Ovary (tissue), 9 donors: ENCODE results near the gene SLC6A18. TPM values are rescaled to one million over a fixed set of nuclear protein-coding genes. Genes with fewer than 3 reads are reported as not detected.

Experiments
- DNase-seq, 5 donors: peaks; one replicate each; pipeline ENCODE4 v3.0.0-alpha.2; 2019 to 2020
- H3K27ac ChIP-seq, 2 donors: fragments of 200-600 bp; one replicate each; pipeline versions ENCODE4 v1.5.1 to v1.8.0; 2019 to 2022
- H3K27me3 ChIP-seq: fragments of 200-600 bp; one replicate; pipeline ENCODE4 v1.8.0; 2022
- H3K36me3 ChIP-seq: fragments of 200-600 bp; sonication (generic); one replicate; pipeline ENCODE4 v1.5.1; 2019
- H3K4me1 ChIP-seq: one replicate; pipeline ENCODE4 v1.8.1; 2013; ENCODE audit warnings: mild to moderate bottlenecking, moderate library complexity; ENCODE audit not compliant: insufficient read depth
- H3K4me3 ChIP-seq: fragments of 200-600 bp; sonication (generic); one replicate; pipeline ENCODE4 v1.5.1; 2017
- H3K9me3 ChIP-seq, 2 donors: fragments of 200-600 bp in 1 of 2; sonication (generic) in 1 of 2; one replicate each; pipeline versions ENCODE4 v1.5.1 to v1.8.1; 2013 to 2019; ENCODE audit warnings: mild to moderate bottlenecking in 1 of 2, moderate library complexity in 1 of 2
- EP300 ChIP-seq: sonication (generic); formaldehyde crosslinking; IDR thresholded peaks from one replicate; pipeline ENCODE4 v1.6.1; 2017; ENCODE audit warnings: antibody characterized with exemption
- POLR2A ChIP-seq: fragments of 450-650 bp; IDR thresholded peaks from one replicate; pipeline ENCODE4 v1.6.1; 2017; ENCODE audit warnings: antibody characterized with exemption, mild to moderate bottlenecking, moderate library complexity
- WGBS, 3 donors: extraction: QIAGEN DNeasy Blood & Tissue Kit in 1 of 3; methylation state at CpG; one replicate each; pipeline versions ENCODE4 v1.1.5 to v1.1.7; 2013 to 2017; 5-methylcytosine and 5-hydroxymethylcytosine counted together
- intact Hi-C, 4 donors: fragments of 100-400 bp; cut with DNase I; formaldehyde crosslinking; loops; one replicate each; pipeline versions ENCODE4 v1.11.0 to v1.15.1; 2022 to 2023
- polyA plus RNA-seq, 2 donors: library from polyadenylated mRNA; stranded (reverse); fragments of 200-250 nt in 1 of 2; fragments of 350-450 nt in 1 of 2; fragmentation: Illumina TruSeq in 1 of 2; extraction: RNeasy Lipid Tissue Mini Kit (QIAGEN cat#74804) in 1 of 2; gene quantifications; one replicate each; pipeline ENCODE4 v1.2.3, GENCODE V29; 2013 to 2014
- total RNA-seq, 7 donors: library from RNA; depleted of rRNA in 2 of 7; stranded (reverse); fragments of >200 nt in 2 of 7; fragmentation: NEBNext Ultra II Directional in 3 of 7; extraction: Animal tissue kit (Norgen Biotek cat#: 25700) in 3 of 7; gene quantifications; one replicate each; pipeline versions ENCODE4 v1.1.0 to v1.2.4, GENCODE V29; 2016 to 2023
- TF ChIP-seq, protein P1 (sequence below), 3 donors: fragments of 450-650 bp in 2 of 3; fragments of 200-600 bp in 1 of 3; IDR thresholded peaks; one replicate each; pipeline versions ENCODE4 v1.5.1 to v1.8.0; 2016 to 2022; ENCODE audit warnings: antibody characterized with exemption in 3 of 3, mild to moderate bottlenecking in 1 of 3
- donor health status: DM: no; HTN: no; CAD: no; lungs with moderate emphysema.
- donor health status: DM: no; HTN: no; CAD: no.
- donor health status: Bipolar disorder and iron deficiency.
- donor health status: DM: yes; HTN: yes; CAD: no.
- donor health status: DM: no; HTN: no; CAD: no.
- donor health status: DM: yes; HTN: yes; CAD: no.

SLC6A18 gene
- total and polyA plus RNA-seq, 9 donors: not detected

GRCh38 chr5:1185629-1186350 is 39.4 kb upstream of the SLC6A18 start:
- no peak for DNase-seq

DNA sequence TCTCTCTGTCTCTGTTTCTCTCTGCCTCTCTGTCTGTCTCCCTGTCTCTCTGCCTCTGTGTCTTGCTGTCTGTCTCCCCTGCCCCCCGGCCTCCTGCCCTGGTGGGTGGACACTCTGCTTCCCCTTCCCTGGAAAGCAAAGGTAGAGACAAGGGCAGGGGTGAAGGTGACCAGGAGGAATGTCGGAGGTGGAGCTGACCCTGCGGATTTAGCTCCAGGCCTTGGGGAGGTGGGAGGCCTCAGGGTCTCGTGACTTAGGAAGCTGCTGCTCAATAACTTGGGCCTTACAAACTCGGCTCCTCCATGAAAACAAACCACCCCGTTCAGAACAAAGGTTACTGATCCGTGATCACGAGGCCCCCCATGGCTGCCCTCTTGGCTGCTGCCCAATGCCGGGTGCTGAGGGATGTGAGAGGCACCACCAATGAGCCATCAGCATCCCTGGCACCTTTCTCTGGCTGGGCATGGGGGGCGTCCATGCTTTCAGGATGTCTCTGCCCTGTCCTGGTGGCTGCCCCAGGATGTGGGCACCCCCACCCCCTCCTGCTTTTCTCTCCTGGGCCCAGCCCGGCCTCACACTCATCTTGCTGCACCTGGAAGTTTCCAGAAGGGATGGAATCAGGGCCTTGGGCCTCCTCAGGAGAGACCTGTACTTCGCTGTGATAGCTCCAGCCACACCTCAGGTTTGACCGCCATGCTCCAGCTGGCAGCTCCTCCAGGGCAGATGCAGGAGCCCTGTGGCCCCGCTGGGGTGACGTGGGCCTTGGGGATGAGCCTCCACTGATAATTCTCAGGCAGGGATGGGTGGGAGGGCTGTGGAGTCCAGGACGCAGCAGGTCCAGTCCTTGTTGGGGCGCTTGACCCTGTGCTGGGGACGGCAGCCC is 38.6 kb upstream of the SLC6A18 start:
- H3K4me1 ChIP-seq: no peaks in the 10 kb centered on the region
- no peak overlapping the region for H3K4me3 ChIP-seq
- WGBS, 3 donors: 60 to 75% (median 74%) methylated on average over 14 to 18 of the region's 18 CpGs
- H3K27me3 ChIP-seq: no peaks in the 10 kb centered on the region
- intact Hi-C loops: loop anchor here in 2 of 4 donors (10.0 kb wide), 2 partner anchors 458 to 468 kb away; no protein-coding TSS in a partner anchor
- TF ChIP-seq, protein P1, sequence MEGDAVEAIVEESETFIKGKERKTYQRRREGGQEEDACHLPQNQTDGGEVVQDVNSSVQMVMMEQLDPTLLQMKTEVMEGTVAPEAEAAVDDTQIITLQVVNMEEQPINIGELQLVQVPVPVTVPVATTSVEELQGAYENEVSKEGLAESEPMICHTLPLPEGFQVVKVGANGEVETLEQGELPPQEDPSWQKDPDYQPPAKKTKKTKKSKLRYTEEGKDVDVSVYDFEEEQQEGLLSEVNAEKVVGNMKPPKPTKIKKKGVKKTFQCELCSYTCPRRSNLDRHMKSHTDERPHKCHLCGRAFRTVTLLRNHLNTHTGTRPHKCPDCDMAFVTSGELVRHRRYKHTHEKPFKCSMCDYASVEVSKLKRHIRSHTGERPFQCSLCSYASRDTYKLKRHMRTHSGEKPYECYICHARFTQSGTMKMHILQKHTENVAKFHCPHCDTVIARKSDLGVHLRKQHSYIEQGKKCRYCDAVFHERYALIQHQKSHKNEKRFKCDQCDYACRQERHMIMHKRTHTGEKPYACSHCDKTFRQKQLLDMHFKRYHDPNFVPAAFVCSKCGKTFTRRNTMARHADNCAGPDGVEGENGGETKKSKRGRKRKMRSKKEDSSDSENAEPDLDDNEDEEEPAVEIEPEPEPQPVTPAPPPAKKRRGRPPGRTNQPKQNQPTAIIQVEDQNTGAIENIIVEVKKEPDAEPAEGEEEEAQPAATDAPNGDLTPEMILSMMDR (IDR thresholded peaks at IDR 0.05): no peak
- TF ChIP-seq EP300 (no peak), POLR2A (no peak)
- H3K27ac ChIP-seq: no peak overlapping the region
- no peak for DNase-seq
- H3K9me3 ChIP-seq: no peaks in the 10 kb centered on the region
- H3K36me3 ChIP-seq: no peaks in the 10 kb centered on the region

More at GRCh38 chr5:1185629-1186350, 39.4 kb upstream of the SLC6A18 start:
- Histone ChIP-seq H3K4me1 (no peaks in the 10 kb centered on the region), H3K4me3 (no peak overlapping the region), H3K27me3 (no peaks in the 10 kb centered on the region), H3K9me3 (no peaks in the 10 kb centered on the region), H3K27ac (no peak overlapping the region), H3K36me3 (no peaks in the 10 kb centered on the region)
- 53 to 74% (median 62%) methylated on average over 12 of the region's 12 CpGs for WGBS, 3 donors
- TF ChIP-seq EP300: no peak
- TF ChIP-seq, protein P1 (IDR thresholded peaks at IDR 0.05): no peak
- TF ChIP-seq POLR2A: no peak
- intact Hi-C loops: loop anchor here in 2 of 4 donors (10.0 kb wide), 2 partner anchors 459 to 469 kb away; no protein-coding TSS in a partner anchor

DNA sequence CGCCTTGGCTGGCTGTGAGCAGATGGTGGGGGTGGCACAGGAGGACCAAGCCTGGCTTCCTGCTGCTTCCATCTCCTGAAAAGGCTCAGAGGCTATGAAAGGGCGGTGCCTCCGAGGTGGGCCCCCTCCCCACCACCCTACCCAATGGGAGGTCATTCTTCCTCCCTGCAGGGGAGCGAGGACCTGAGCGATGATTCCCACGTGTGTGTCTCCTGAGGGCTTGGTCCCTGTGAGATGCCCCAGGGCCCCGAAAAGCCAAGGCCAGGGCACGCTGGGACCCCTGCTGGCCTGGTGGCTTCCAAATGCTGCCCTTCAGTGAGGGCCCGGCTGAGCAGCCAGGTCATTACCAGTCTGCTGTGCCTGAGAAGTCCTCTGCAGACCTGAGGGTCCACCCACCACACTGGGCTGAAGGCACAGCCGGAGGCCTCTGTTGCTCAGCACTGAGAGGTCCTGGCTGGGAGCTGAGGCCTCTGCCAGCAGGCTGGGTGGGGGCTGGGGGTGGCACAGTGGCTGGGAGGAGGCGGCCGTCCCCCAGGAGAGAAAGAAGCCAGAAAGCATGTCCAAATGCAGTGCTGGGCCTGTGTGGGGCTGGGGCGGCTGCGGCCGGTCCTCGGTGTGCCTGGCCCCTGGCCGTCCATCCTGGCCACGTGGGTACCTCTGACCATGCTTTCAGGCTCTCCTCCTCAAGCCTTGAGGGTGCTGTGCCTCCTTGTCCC is 37.8 kb upstream of the SLC6A18 start:
- 85 to 87% (median 87%) methylated on average over 16 to 18 of the region's 18 CpGs for WGBS, 3 donors
- H3K36me3 ChIP-seq: no peaks in the 10 kb centered on the region
- TF ChIP-seq, protein P1 (IDR thresholded peaks at IDR 0.05): no peak
- TF ChIP-seq EP300 (no peak), POLR2A (no peak)
- H3K9me3 ChIP-seq: no peaks in the 10 kb centered on the region
- intact Hi-C loops: loop anchor here in 2 of 4 donors (10.0 kb wide), 2 partner anchors 457 to 467 kb away; no protein-coding TSS in a partner anchor
- H3K27ac ChIP-seq: no peak overlapping the region
- no peak overlapping the region for H3K4me3 ChIP-seq
- no peaks in the 10 kb centered on the region for H3K27me3 ChIP-seq
- no peaks in the 10 kb centered on the region for H3K4me1 ChIP-seq
- DNase-seq: no peak

DNA sequence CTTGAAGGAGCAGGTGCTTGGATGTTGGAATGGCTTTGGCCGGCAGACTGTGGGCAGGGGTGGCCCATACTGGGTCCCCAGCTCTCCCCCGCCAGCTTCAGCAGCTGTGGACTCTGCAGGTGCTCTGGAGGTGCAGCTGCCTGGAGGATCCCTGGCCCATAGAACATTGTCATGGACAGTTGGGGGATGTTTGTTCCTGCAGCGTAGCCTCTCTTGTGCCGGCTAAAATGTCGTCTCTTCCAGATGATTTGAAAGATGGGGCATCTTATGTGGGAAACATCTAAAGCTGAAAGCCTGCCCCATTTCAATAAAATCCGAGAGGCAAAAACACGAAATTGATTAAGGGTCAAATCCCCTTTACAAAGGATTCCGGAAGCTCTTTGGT is 37.2 kb upstream of the SLC6A18 start:
- TF ChIP-seq POLR2A (no peak), EP300 (no peak)
- TF ChIP-seq, protein P1 (IDR thresholded peaks at IDR 0.05): no peak
- no peak for DNase-seq
- WGBS, 3 donors: 90 to 96% (median 94%) methylated on average over 8 of the region's 8 CpGs
- Histone ChIP-seq H3K27me3 (no peaks in the 10 kb centered on the region), H3K36me3 (no peaks in the 10 kb centered on the region), H3K4me1 (no peaks in the 10 kb centered on the region), H3K4me3 (no peak overlapping the region), H3K27ac (no peak overlapping the region), H3K9me3 (no peaks in the 10 kb centered on the region)
- intact Hi-C loops: loop anchor here in 2 of 4 donors (10.0 kb wide), 2 partner anchors 457 to 467 kb away; no protein-coding TSS in a partner anchor
